HepG2 (cell line): ENCODE results near the gene THSD4. TPM values are rescaled to one million over a fixed set of nuclear protein-coding genes. Genes with fewer than 3 reads are reported as not detected.

Experiments
- SIX1 ChIP-seq: sonication (generic); formaldehyde crosslinking; IDR thresholded peaks from 2 replicates; pipeline ENCODE4 v1.4.0; 2020; ENCODE audit warnings: missing genetic modification reagents, borderline replicate concordance
- ZNF318 ChIP-seq: sonication (generic); formaldehyde crosslinking; IDR thresholded peaks from 2 replicates; pipeline ENCODE4 v1.4.0; 2020; ENCODE audit warnings: mild to moderate bottlenecking, missing genetic modification reagents
- ZNF503 ChIP-seq: sonication (generic); formaldehyde crosslinking; IDR thresholded peaks from 2 replicates; pipeline ENCODE4 v1.4.0; 2020; ENCODE audit warnings: missing genetic modification reagents
- ZNF567 ChIP-seq: sonication (generic); formaldehyde crosslinking; IDR thresholded peaks from 2 replicates; pipeline ENCODE4 v1.8.1; 2023; ENCODE audit warnings: mild to moderate bottlenecking, missing genetic modification reagents, borderline replicate concordance
- polyA plus RNA-seq, 8 experiments: library from polyadenylated mRNA; depleted of rRNA in 3 of 8; stranded (reverse) in 7 of 8; unstranded in 1 of 8; fragments of >200 nt; fragmentation: Illumina TruSeq in 4 of 8; extraction: Trizol in 4 of 8; gene quantifications; 2 replicates each; pipeline versions ENCODE4 v1.2.1 to v1.2.3, GENCODE V29; 2011 to 2016; ENCODE audit warnings: low read depth in 4 of 8, missing spikeins in 1 of 8, mixed read lengths in 1 of 8; ENCODE audit not compliant: insufficient read depth in 1 of 8
- total RNA-seq, 5 experiments: library from RNA; depleted of rRNA; stranded (reverse); fragments of >200 nt; fragmentation: Illumina TruSeq; extraction: Trizol; gene quantifications; 2 replicates each; pipeline ENCODE4 v1.2.3, GENCODE V29; 2016; ENCODE audit warnings: low read depth in 1 of 5

The THSD4 gene
- total and polyA plus RNA-seq, 2 of the 13 experiments (the other 11 are each of a cell fraction or from before 2014, with no cell fraction given): 0.07 to 0.21 TPM

- no peak for TF ChIP-seq ZNF318 (CRISPR knock-in tag)
- TF ChIP-seq ZNF567: no peak
- TF ChIP-seq ZNF503 (CRISPR knock-in tag): no peak
- no peak for TF ChIP-seq SIX1 (CRISPR knock-in tag)
Observed at GRCh38 chr15:71078506-71079207, 36.6 kb upstream of the THSD4 start (continued).
